ENCODE measurements around the gene RNFT2.
"Not testable (repeated sequence)": the region's sequence is repeated elsewhere in the genome, so short reads cannot be mapped to it uniquely, and the experiment has no call there.

RNFT2 gene

GRCh38 chr12:116783525-116784237, 45.6 kb downstream of the RNFT2 start:
- no peak overlapping the region for H3K4me3 ChIP-seq
- H3K9me3 ChIP-seq (replicated peaks in 1 of 11): peaks cover 0 to 24% (median 10%) of the 10 kb centered on the region in 11 experiments; a peak in 16 of 22 replicates
- TF ChIP-seq Cebpa-rat (IDR thresholded peaks at IDR 0.05): no peak
- H3K4me2 ChIP-seq: no peak overlapping the region
- no peak overlapping the region for H3K9ac ChIP-seq
- peaks cover 6 to 20% (median 16%) of the 10 kb centered on the region in 10 experiments; a peak in 18 of 20 replicates for H3K4me1 ChIP-seq
- peaks cover 0 to 62% (median 15%) of the 10 kb centered on the region in 11 experiments; a peak in 11 of 22 replicates for H3K36me3 ChIP-seq
- no peaks in the 10 kb centered on the region for H3K27me3 ChIP-seq
- no peak overlapping the region; a peak in 3 of 22 replicates for H3K27ac ChIP-seq
- no peaks in the 10 kb centered on the region for H4K20me1 ChIP-seq

- Histone ChIP-seq H3K9me3 (replicated peaks in 1 of 11) (peaks cover 0 to 19% (median 6%) of the 10 kb centered on the region in 11 experiments; a peak in 8 of 22 replicates), H3K4me1 (peaks cover 6 to 20% (median 16%) of the 10 kb centered on the region in 10 experiments; a peak in 18 of 20 replicates), H3K27me3 (no peaks in the 10 kb centered on the region), H3K27ac (no peak overlapping the region), H4K20me1 (no peaks in the 10 kb centered on the region), H3K4me3 (no peak overlapping the region), H3K36me3 (peaks cover 0 to 58% (median 10%) of the 10 kb centered on the region in 11 experiments; a peak in 11 of 22 replicates), H3K9ac (no peak overlapping the region), H3K4me2 (no peak overlapping the region)
- no peak for TF ChIP-seq Cebpa-rat (IDR thresholded peaks at IDR 0.05)
These were observed 46.1 kb downstream of the RNFT2 start for GRCh38 chr12:116784238-116784612.

- not testable (repeated sequence) for H3K27me3 ChIP-seq, H4K20me1 ChIP-seq, H3K9ac ChIP-seq, H3K4me1 ChIP-seq, H3K27ac ChIP-seq, H3K4me2 ChIP-seq, H3K4me3 ChIP-seq
- Histone ChIP-seq H3K36me3 (peaks cover 0 to 30% (median 0%) of the 10 kb centered on the region in 11 experiments; a peak in 6 of 22 replicates), H3K9me3 (replicated peaks in 1 of 11) (peaks cover 0 to 11% (median 0%) of the 10 kb centered on the region in 11 experiments; a peak in 2 of 22 replicates)
These were observed 51.4 kb downstream of the RNFT2 start for GRCh38 chr12:116789562-116789961.

GRCh38 chr12:116790066-116790465, 52.0 kb downstream of the RNFT2 start:
- Histone ChIP-seq H3K9ac (no peak overlapping the region), H3K36me3 (peaks cover 0 to 30% (median 0%) of the 10 kb centered on the region in 11 experiments; a peak in 6 of 22 replicates), H3K4me1 (no peaks in the 10 kb centered on the region; a peak in 1 of 20 replicates), H3K4me3 (no peak overlapping the region), H3K9me3 (replicated peaks in 1 of 11) (peaks cover 0 to 11% (median 0%) of the 10 kb centered on the region in 11 experiments; a peak in 2 of 22 replicates), H3K27me3 (no peaks in the 10 kb centered on the region), H3K27ac (no peak overlapping the region), H3K4me2 (no peak overlapping the region), H4K20me1 (no peaks in the 10 kb centered on the region)
- TF ChIP-seq Cebpa-rat (IDR thresholded peaks at IDR 0.05): no peak

- no peaks in the 10 kb centered on the region; a peak in 1 of 20 replicates for H3K4me1 ChIP-seq
- no peaks in the 10 kb centered on the region for H4K20me1 ChIP-seq
- peaks cover 1 to 11% (median 5%) of the 10 kb centered on the region in 11 experiments; a peak in 21 of 22 replicates for H3K9me3 ChIP-seq (replicated peaks in 1 of 11)
- H3K27ac ChIP-seq: no peak overlapping the region
- no peaks in the 10 kb centered on the region for H3K27me3 ChIP-seq
- H3K9ac ChIP-seq: no peak overlapping the region
- H3K4me2 ChIP-seq: no peak overlapping the region
- peaks cover 0 to 17% (median 0%) of the 10 kb centered on the region in 11 experiments; a peak in 6 of 22 replicates for H3K36me3 ChIP-seq
- H3K4me3 ChIP-seq: no peak overlapping the region
- TF ChIP-seq Cebpa-rat (IDR thresholded peaks at IDR 0.05): no peak
These were observed 54.3 kb downstream of the RNFT2 start for GRCh38 chr12:116792403-116792802.

- no peak overlapping the region for H3K4me3 ChIP-seq
- no peak overlapping the region for H3K9ac ChIP-seq
- H3K4me1 ChIP-seq: no peaks in the 10 kb centered on the region; a peak in 1 of 20 replicates
- H3K9me3 ChIP-seq (replicated peaks in 1 of 11): peaks cover 25 to 35% (median 29%) of the 10 kb centered on the region in 11 experiments
- no peak overlapping the region for H3K27ac ChIP-seq
- H3K36me3 ChIP-seq: peaks cover 0 to 34% (median 9%) of the 10 kb centered on the region in 11 experiments; a peak in 9 of 22 replicates
- TF ChIP-seq Cebpa-rat (IDR thresholded peaks at IDR 0.05): no peak
- H3K4me2 ChIP-seq: no peak overlapping the region
- H3K27me3 ChIP-seq: no peaks in the 10 kb centered on the region
- no peaks in the 10 kb centered on the region for H4K20me1 ChIP-seq
These were observed 56.6 kb downstream of the RNFT2 start for GRCh38 chr12:116794725-116795124.

GRCh38 chr12:116797885-116798284, 59.8 kb downstream of the RNFT2 start:
- Histone ChIP-seq H3K9ac (no peak overlapping the region), H3K27ac (no peak overlapping the region), H3K4me3 (no peak overlapping the region), H3K36me3 (peaks cover 0 to 30% (median 9%) of the 10 kb centered on the region in 11 experiments; a peak in 9 of 22 replicates), H3K4me2 (no peak overlapping the region), H3K27me3 (no peaks in the 10 kb centered on the region), H4K20me1 (no peaks in the 10 kb centered on the region), H3K4me1 (peaks cover 0 to 21% (median 10%) of the 10 kb centered on the region in 10 experiments; a peak in 15 of 20 replicates), H3K9me3 (replicated peaks in 1 of 11) (peaks cover 28 to 44% (median 34%) of the 10 kb centered on the region in 11 experiments)
- TF ChIP-seq Cebpa-rat (IDR thresholded peaks at IDR 0.05): no peak

- H4K20me1 ChIP-seq: no peaks in the 10 kb centered on the region
- H3K4me2 ChIP-seq: no peak overlapping the region
- H3K4me3 ChIP-seq: no peak overlapping the region
- H3K27ac ChIP-seq: peak overlapping the region in 1 of 11 experiments; percentile 7; a peak in 1 of 22 replicates
- peaks cover 0 to 30% (median 9%) of the 10 kb centered on the region in 11 experiments; a peak in 9 of 22 replicates for H3K36me3 ChIP-seq
- TF ChIP-seq Cebpa-rat (IDR thresholded peaks at IDR 0.05): no peak
- peaks cover 0 to 29% (median 18%) of the 10 kb centered on the region in 10 experiments; a peak in 17 of 20 replicates for H3K4me1 ChIP-seq
- H3K9ac ChIP-seq: no peak overlapping the region
- no peaks in the 10 kb centered on the region for H3K27me3 ChIP-seq
- H3K9me3 ChIP-seq (replicated peaks in 1 of 11): peaks cover 28 to 44% (median 34%) of the 10 kb centered on the region in 11 experiments
These were observed 60.6 kb downstream of the RNFT2 start for GRCh38 chr12:116798719-116799118.

- Histone ChIP-seq H3K27me3 (no peaks in the 10 kb centered on the region), H3K4me1 (peaks cover under 1 to 42% (median 31%) of the 10 kb centered on the region in 10 experiments; a peak in 17 of 20 replicates), H3K4me3 (no peak overlapping the region), H3K9me3 (replicated peaks in 1 of 11) (peaks cover 28 to 44% (median 34%) of the 10 kb centered on the region in 11 experiments), H3K4me2 (no peak overlapping the region), H3K9ac (no peak overlapping the region), H3K36me3 (peaks cover 0 to 30% (median 9%) of the 10 kb centered on the region in 11 experiments; a peak in 9 of 22 replicates), H3K27ac (no peak overlapping the region), H4K20me1 (no peaks in the 10 kb centered on the region)
- TF ChIP-seq Cebpa-rat (IDR thresholded peaks at IDR 0.05): no peak
These were observed 61.8 kb downstream of the RNFT2 start for GRCh38 chr12:116799955-116800354.
